Fibroblast of peridontal ligament (primary cell): Measurements from ENCODE around the gene DENND1A.

ENCODE experiments used
- DNase-seq: peaks from one replicate; pipeline ENCODE4 v3.0.0-alpha.2; 2010; ENCODE audit errors: extremely low read depth

DENND1A gene

GRCh38 chr9:123541411-123541810 is 388.5 kb downstream of the DENND1A start:
- DNase-seq, result peak; percentile 21

GRCh38 chr9:123540457-123540856 is 389.5 kb downstream of the DENND1A start:
- no peak for DNase-seq

GRCh38 chr9:123537809-123538208 is 392.1 kb downstream of the DENND1A start:
- DNase-seq, result no peak

GRCh38 chr9:123536455-123536868 is 393.5 kb downstream of the DENND1A start:
- no peak for DNase-seq

GRCh38 chr9:123534336-123534735 is 395.6 kb downstream of the DENND1A start:
- DNase-seq, result no peak

- DNase-seq, result no peak
These were observed 399.7 kb downstream of the DENND1A start for GRCh38 chr9:123530244-123530643.

GRCh38 chr9:123528501-123528900 is 401.4 kb downstream of the DENND1A start:
- DNase-seq, result no peak

- DNase-seq, result no peak
These were observed 401.9 kb downstream of the DENND1A start for GRCh38 chr9:123527981-123528380.

- DNase-seq, result no peak
These were observed 404.0 kb downstream of the DENND1A start for GRCh38 chr9:123525957-123526356.

GRCh38 chr9:123525424-123525823 is 404.5 kb downstream of the DENND1A start:
- DNase-seq, result no peak

GRCh38 chr9:123524866-123525265 is 405.1 kb downstream of the DENND1A start:
- DNase-seq, result no peak

GRCh38 chr9:123523845-123524244 is 406.1 kb downstream of the DENND1A start:
- DNase-seq, result no peak

GRCh38 chr9:123523001-123523400 is 406.9 kb downstream of the DENND1A start:
- peak; percentile 83 for DNase-seq

GRCh38 chr9:123522251-123522650 is 407.7 kb downstream of the DENND1A start:
- no peak for DNase-seq

GRCh38 chr9:123518338-123518737 is 411.6 kb downstream of the DENND1A start:
- DNase-seq, result no peak

- DNase-seq, result no peak
These were observed 412.4 kb downstream of the DENND1A start for GRCh38 chr9:123517512-123517911.

- DNase-seq, result no peak
These were observed 415.2 kb downstream of the DENND1A start for GRCh38 chr9:123514766-123515165.

GRCh38 chr9:123513554-123513953 is 416.4 kb downstream of the DENND1A start:
- no peak for DNase-seq

GRCh38 chr9:123511326-123512277 is 418.3 kb downstream of the DENND1A start:
- no peak for DNase-seq

- no peak for DNase-seq
These were observed 420.3 kb downstream of the DENND1A start for GRCh38 chr9:123509646-123510045.

- peak; percentile 68 for DNase-seq
These were observed 421.9 kb downstream of the DENND1A start for GRCh38 chr9:123508048-123508447.

- no peak for DNase-seq
These were observed 424.4 kb downstream of the DENND1A start for GRCh38 chr9:123505496-123505895.

GRCh38 chr9:123500336-123500735 is 429.6 kb downstream of the DENND1A start:
- DNase-seq, result no peak
